Mesothelial cell of epicardium (in vitro differentiated cells): ENCODE measurements around the gene SVIL. TPM values are rescaled to one million over a fixed set of nuclear protein-coding genes. Genes with fewer than 3 reads are reported as not detected.
A peak's percentile ranks its signal among the peaks of the same experiment; 100 is the strongest.

Experiments used
- DNase-seq, 2 experiments: peaks; one replicate each; pipeline ENCODE4 v3.0.0; 2021; ENCODE audit warnings: low spot score in 2 of 2; ENCODE audit not compliant: unreplicated experiment in 2 of 2
- H3K27ac Mint-ChIP-seq: 2 replicates; pipeline ENCODE4 v1.8.0; 2021; ENCODE audit warnings: mixed read lengths
- H3K27me3 Mint-ChIP-seq: 2 replicates; pipeline ENCODE4 v1.8.0; 2021; ENCODE audit warnings: low read depth, mixed read lengths
- H3K36me3 Mint-ChIP-seq: 2 replicates; pipeline ENCODE4 v1.8.0; 2021; ENCODE audit warnings: mixed read lengths
- H3K4me1 Mint-ChIP-seq: 2 replicates; pipeline ENCODE4 v1.8.0; 2021; ENCODE audit warnings: mixed read lengths
- H3K4me3 Mint-ChIP-seq: 2 replicates; pipeline ENCODE4 v1.8.0; 2021; ENCODE audit warnings: mild to moderate bottlenecking, moderate library complexity, mixed read lengths
- H3K9me3 Mint-ChIP-seq: 2 replicates; pipeline ENCODE4 v1.8.0; 2021; ENCODE audit warnings: mixed read lengths
- total RNA-seq: library from RNA; stranded (reverse); gene quantifications from 3 replicates; pipeline ENCODE4 v1.2.1, GENCODE V29; 2021
- TF ChIP-seq, protein P1 (sequence below): fragments of 200-600 bp; sonication (generic); IDR thresholded peaks from one replicate; pipeline ENCODE4 v1.5.0; 2021; ENCODE audit warnings: antibody characterized with exemption; ENCODE audit not compliant: unreplicated experiment

Gene SVIL
- total RNA-seq, 1 donor from 2014 or later, result 293 TPM

DNA sequence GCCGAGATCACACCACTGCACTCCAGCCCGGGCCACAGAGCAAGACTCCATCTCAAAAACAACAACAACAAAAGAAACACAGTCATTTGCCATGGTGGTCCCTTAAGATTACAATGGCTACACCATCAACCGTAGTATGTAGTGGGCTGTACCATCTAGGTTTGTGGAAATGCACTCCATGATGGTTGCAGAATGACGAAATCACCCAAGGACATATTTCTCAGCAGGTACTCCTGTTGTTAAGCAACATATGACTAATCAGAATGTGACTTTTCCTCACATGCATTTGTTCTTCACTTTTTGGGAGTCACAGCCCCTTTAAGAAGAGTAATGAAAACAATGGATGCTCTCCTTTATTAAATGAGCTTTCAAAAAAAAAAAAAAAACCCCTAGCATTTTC is 11.0 kb downstream of the SVIL start:
- Mint-ChIP-seq H3K4me1 (peaks cover 38% of the 10 kb centered on the region), H3K4me3 (no peak overlapping the region), H3K27me3 (no peaks in the 10 kb centered on the region), H3K27ac (no peak overlapping the region), H3K36me3 (peaks cover 9% of the 10 kb centered on the region), H3K9me3 (no peaks in the 10 kb centered on the region)
- DNase-seq, result no peak
- TF ChIP-seq, protein P1, sequence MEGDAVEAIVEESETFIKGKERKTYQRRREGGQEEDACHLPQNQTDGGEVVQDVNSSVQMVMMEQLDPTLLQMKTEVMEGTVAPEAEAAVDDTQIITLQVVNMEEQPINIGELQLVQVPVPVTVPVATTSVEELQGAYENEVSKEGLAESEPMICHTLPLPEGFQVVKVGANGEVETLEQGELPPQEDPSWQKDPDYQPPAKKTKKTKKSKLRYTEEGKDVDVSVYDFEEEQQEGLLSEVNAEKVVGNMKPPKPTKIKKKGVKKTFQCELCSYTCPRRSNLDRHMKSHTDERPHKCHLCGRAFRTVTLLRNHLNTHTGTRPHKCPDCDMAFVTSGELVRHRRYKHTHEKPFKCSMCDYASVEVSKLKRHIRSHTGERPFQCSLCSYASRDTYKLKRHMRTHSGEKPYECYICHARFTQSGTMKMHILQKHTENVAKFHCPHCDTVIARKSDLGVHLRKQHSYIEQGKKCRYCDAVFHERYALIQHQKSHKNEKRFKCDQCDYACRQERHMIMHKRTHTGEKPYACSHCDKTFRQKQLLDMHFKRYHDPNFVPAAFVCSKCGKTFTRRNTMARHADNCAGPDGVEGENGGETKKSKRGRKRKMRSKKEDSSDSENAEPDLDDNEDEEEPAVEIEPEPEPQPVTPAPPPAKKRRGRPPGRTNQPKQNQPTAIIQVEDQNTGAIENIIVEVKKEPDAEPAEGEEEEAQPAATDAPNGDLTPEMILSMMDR, result no peak

DNA sequence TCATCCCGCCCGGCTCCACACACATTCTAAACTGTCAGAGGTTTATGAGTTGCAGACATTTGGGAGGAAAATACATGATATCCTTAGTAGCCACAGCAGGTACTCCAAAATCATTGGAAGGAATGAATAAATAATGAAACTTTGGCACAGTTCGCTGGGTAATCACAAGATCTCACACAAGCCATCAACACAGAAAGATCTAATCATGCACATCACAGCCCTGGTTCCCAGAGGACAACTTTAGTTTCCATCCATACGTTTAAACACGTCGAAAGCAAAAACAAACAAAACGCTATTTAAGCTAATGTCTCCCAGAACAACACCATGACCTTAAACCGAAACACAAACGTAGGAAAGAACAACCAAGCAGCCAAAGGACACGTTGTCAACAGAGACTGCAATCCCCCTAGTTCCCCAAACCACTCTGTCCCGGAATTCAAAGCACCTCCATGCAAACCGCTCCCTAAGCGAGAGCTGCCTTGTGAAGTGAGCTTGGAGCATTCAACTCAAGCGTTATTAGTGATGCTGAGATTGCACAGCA is 12.3 kb downstream of the SVIL start:
- peak overlapping the region; percentile 11 for H3K27ac Mint-ChIP-seq
- H3K4me3 Mint-ChIP-seq, result no peak overlapping the region
- H3K36me3 Mint-ChIP-seq, result peaks cover 9% of the 10 kb centered on the region
- TF ChIP-seq, protein P1, result no peak
- DNase-seq, result no peak
- H3K4me1 Mint-ChIP-seq, result peaks cover 39% of the 10 kb centered on the region
- H3K9me3 Mint-ChIP-seq, result no peaks in the 10 kb centered on the region
- no peaks in the 10 kb centered on the region for H3K27me3 Mint-ChIP-seq

DNA sequence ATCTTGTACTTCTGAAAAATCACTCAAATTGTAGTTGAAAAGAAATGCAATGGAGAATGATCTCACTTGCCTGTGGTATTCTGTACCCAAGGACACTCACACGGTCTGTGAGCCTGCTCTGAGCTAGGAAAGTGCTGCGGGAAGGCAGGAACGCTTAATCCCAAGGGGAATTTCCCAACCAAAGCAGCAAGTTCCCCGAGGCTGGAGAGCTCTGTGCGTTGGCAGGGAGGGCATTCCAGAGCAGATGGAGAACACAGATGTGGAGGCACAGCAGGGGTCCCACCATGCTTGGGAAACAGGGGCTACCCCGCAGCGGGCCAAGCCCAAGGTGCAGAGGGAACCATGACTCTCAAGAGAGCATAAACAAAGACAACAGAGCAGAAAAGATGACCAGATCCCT is 13.6 kb downstream of the SVIL start:
- Mint-ChIP-seq H3K36me3 (peaks cover 7% of the 10 kb centered on the region), H3K27me3 (no peaks in the 10 kb centered on the region), H3K9me3 (no peaks in the 10 kb centered on the region), H3K27ac (peak overlapping the region; percentile 89), H3K4me1 (peaks cover 39% of the 10 kb centered on the region), H3K4me3 (no peak overlapping the region)
- no peak for DNase-seq
- TF ChIP-seq, protein P1, result no peak

DNA sequence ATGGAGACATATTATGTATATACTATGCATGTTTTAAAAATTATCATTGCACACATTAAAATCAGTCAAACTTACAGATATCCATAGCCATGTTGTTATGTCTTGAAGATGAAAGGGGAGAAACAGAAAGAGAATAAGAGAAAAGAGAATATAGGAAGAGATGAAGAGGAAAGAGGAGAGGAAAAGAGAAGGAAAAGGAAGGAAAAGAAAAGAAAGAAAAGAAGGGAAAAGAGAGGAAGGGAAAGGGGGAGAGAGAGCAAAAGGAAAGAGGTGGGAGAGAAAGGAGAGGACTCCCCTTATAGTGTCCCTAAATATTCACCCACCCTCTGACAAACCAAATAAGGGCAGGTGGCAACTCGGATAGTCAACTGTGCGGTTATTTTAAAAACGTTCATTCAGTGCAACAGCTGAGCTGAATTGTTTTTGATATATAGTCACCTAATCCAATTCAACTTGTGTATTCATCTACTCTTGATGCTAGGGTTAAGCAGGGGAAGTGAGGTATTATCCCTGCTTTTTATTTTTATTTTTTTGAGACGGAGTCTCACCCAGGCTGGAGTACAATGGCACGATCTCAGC is 14.6 kb downstream of the SVIL start:
- peak overlapping the region; percentile 63 for H3K27ac Mint-ChIP-seq
- no peak overlapping the region for H3K4me3 Mint-ChIP-seq
- H3K9me3 Mint-ChIP-seq, result no peaks in the 10 kb centered on the region
- H3K4me1 Mint-ChIP-seq, result peaks cover 42% of the 10 kb centered on the region
- H3K27me3 Mint-ChIP-seq, result no peaks in the 10 kb centered on the region
- no peak for DNase-seq
- peaks cover 4% of the 10 kb centered on the region for H3K36me3 Mint-ChIP-seq
- TF ChIP-seq, protein P1, result no peak

DNA sequence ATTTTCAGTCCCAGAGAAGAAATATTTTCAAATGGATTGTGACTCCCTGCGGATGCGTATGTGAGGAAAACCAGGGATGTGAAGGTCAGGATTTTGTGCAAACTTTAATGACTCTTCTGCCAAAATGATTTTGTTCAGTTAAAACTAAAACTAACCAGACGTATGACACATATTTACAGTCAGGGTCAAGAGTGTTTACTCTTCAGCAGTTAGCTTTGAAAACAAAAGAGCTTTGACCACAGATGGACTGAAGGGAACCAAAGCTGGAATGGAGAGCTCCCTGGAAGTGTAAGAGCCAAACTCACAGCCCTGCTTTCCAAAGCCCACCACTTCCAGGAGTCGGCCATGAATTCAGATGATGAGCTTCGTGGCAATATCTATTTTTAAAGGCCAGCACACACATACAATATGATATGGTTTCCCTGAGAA is 15.5 kb downstream of the SVIL start:
- peak overlapping the region; percentile 86 for H3K27ac Mint-ChIP-seq
- no peak for DNase-seq

More for the DNA sequence above, 15.5 kb downstream of the SVIL start:
- Mint-ChIP-seq H3K36me3 (peaks cover 4% of the 10 kb centered on the region), H3K27me3 (no peaks in the 10 kb centered on the region), H3K9me3 (no peaks in the 10 kb centered on the region), H3K4me1 (peaks cover 42% of the 10 kb centered on the region), H3K4me3 (no peak overlapping the region)
- TF ChIP-seq, protein P1, result no peak
